Measurements from ENCODE around the gene KPTN.

GRCh38 chr19:47505506-47505905 is 21.5 kb upstream of the KPTN start:
- TF ChIP-seq SUZ12 (IDR thresholded peaks at IDR 0.05; ENCODE audit: extremely low read depth, insufficient read depth, insufficient read length): no peak
- no peak for TF ChIP-seq YY1 (IDR thresholded peaks at IDR 0.05; ENCODE audit: insufficient read depth, insufficient read length)
- TF ChIP-seq ZNF274 (IDR thresholded peaks at IDR 0.05; ENCODE audit: low read depth, low read length): no peak
